PC-3 (cell line): ENCODE results near the gene OMD.

Experiments
- CTCF ChIP-seq: fragments of 300-600 bp; sonication (generic); conservative IDR thresholded peaks from 2 replicates; pipeline ENCODE4 v1.5.1; 2017; ENCODE audit warnings: antibody characterized with exemption, low read depth, mild to moderate bottlenecking, low read length
- EZH2phosphoT487 ChIP-seq: fragments of 300-600 bp; sonication (generic); IDR thresholded peaks from 2 replicates; pipeline ENCODE4 v1.6.1; 2018; ENCODE audit warnings: mild to moderate bottlenecking, antibody characterized with exemption, low read length, borderline replicate concordance

- TF ChIP-seq CTCF (no peak), EZH2phosphoT487 (no peak)
Measured at GRCh38 chr9:92392690-92393089, 31.6 kb downstream of the OMD start.
